Measurements from ENCODE around the gene WFDC6. TPM values are rescaled to one million over a fixed set of nuclear protein-coding genes. Genes with fewer than 3 reads are reported as not detected.

WFDC6 gene
- polyA plus RNA-seq, 1 donor (not counting 4 experiments of a cell fraction or from before 2014, with no cell fraction given): not detected

DNA sequence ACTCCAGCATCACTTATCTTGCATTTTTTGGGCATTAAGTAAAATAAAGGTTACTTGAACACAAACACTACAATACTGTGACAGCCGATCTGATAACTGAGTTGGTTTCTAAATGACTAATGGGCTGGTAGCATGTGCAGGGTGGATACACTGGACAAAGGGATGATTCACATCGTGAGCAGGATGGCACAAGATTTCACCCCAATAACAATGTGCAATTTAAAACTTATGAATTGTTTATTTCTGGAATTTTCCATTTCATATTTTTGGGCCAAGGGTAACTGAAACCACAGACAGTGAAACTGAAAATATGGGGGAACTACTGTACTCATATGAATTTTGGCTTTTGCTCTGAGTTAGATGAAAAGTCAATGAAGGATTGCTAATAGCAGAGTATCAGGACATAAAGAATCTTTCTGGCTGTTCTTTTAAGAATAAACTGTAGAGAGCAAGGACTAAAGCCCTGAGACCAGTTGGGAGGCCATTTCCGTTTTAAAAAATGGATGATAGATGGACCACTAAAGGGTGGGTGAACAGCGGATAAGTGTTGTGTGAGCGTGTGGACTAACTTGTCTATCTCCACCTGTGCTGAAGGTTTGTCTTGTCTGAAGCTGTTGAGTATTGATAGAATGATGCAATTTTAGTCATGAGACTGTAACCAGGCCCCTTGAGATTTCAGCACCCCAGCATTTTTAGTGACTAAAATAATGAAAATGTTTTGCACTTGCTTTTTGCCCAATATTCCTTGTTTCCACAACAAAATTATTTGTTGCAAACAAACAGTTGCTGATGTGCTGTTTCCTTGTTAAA, 32.1 kb downstream of the WFDC6 start:
- dilution Hi-C loops (cut with MboI; ENCODE audit: extremely low pct_ligation_motif_present, low sequenced_read_pairs): no loop called here
- no peak for TF ChIP-seq EZH2 (IDR thresholded peaks at IDR 0.05; ENCODE audit: low read length)
- TF ChIP-seq, protein P1, sequence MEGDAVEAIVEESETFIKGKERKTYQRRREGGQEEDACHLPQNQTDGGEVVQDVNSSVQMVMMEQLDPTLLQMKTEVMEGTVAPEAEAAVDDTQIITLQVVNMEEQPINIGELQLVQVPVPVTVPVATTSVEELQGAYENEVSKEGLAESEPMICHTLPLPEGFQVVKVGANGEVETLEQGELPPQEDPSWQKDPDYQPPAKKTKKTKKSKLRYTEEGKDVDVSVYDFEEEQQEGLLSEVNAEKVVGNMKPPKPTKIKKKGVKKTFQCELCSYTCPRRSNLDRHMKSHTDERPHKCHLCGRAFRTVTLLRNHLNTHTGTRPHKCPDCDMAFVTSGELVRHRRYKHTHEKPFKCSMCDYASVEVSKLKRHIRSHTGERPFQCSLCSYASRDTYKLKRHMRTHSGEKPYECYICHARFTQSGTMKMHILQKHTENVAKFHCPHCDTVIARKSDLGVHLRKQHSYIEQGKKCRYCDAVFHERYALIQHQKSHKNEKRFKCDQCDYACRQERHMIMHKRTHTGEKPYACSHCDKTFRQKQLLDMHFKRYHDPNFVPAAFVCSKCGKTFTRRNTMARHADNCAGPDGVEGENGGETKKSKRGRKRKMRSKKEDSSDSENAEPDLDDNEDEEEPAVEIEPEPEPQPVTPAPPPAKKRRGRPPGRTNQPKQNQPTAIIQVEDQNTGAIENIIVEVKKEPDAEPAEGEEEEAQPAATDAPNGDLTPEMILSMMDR (optimal IDR thresholded peaks at IDR 0.05 in 1 of 3, IDR thresholded peaks at IDR 0.05 in 1 of 3, conservative IDR thresholded peaks at IDR 0.05 in 1 of 3; ENCODE audit: extremely low read depth in 1 of 3, insufficient read depth in 2 of 3, low read length in 3 of 3): no peak
- no peak overlapping the region for H2AFZ ChIP-seq (ENCODE audit: control insufficient read depth, low read length)
- no peaks in the 10 kb centered on the region for H3K9me1 ChIP-seq (ENCODE audit: control insufficient read depth, extremely low read depth, insufficient read depth, low read length)
- no peaks in the 10 kb centered on the region for H3K79me2 ChIP-seq (ENCODE audit: control insufficient read depth, insufficient read depth, low read length)
- no peak for DNase-seq (ENCODE audit: low read depth, low spot score)
- no peak overlapping the region for H3K4me3 ChIP-seq (ENCODE audit: control insufficient read depth in 2 of 3, extremely low read depth in 1 of 3, insufficient read depth in 2 of 3, low read depth in 1 of 3, low read length in 3 of 3)
- H3K4me1 ChIP-seq (ENCODE audit: control insufficient read depth, extremely low read depth, insufficient read depth, low read length): peaks cover 21% of the 10 kb centered on the region
- H3K27ac ChIP-seq (ENCODE audit: control insufficient read depth, insufficient read depth, low read length): peak overlapping the region; percentile 79
- no peaks in the 10 kb centered on the region for H4K20me1 ChIP-seq (ENCODE audit: control insufficient read depth, extremely low read depth, insufficient read depth, low read length)
- H3K27me3 ChIP-seq (ENCODE audit: control insufficient read depth, extremely low read depth, insufficient read depth, low read length): no peaks in the 10 kb centered on the region
- H3K9me3 ChIP-seq (ENCODE audit: control insufficient read depth, low read depth, low read length): no peaks in the 10 kb centered on the region
- H3K9ac ChIP-seq (ENCODE audit: control insufficient read depth, extremely low read depth, insufficient read depth, low read length): peak overlapping the region; percentile 48
- FAIRE-seq: peak; percentile 76
- no peaks in the 10 kb centered on the region for H3K36me3 ChIP-seq (ENCODE audit: control insufficient read depth in 2 of 2, extremely low read depth in 1 of 2, insufficient read depth in 2 of 2, low read length in 2 of 2)
- peak overlapping the region; percentile 59 for H3K4me2 ChIP-seq (ENCODE audit: control insufficient read depth, extremely low read depth, insufficient read depth, low read depth, low read length)

DNA sequence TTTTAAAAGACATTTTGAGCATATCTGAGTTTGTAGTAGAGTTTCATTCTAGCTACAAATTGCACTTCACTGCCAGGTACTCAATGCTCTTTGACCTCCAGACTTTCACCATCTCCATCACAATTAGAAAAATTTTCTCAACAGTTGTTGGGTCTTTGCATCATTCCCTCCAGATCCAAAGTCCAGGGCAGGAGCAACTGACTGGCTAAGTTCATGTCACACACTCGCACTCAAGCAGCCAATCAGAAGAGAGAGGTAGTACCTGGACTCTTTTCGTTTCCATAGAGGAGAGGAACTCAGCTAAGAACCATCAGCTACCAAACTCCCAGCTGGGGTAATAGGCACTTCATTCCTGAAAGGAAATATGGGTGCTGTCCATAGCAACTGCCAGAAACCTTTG, 32.9 kb downstream of the WFDC6 start:
- Histone ChIP-seq H2AFZ (ENCODE audit: control insufficient read depth, low read length) (no peak overlapping the region), H3K4me3 (ENCODE audit: control insufficient read depth in 2 of 3, extremely low read depth in 1 of 3, insufficient read depth in 2 of 3, low read depth in 1 of 3, low read length in 3 of 3) (no peak overlapping the region), H3K27ac (ENCODE audit: control insufficient read depth, insufficient read depth, low read length) (peak overlapping the region; percentile 75), H3K4me2 (ENCODE audit: control insufficient read depth, extremely low read depth, insufficient read depth, low read depth, low read length) (peak overlapping the region; percentile 16), H3K9ac (ENCODE audit: control insufficient read depth, extremely low read depth, insufficient read depth, low read length) (no peak overlapping the region), H3K4me1 (ENCODE audit: control insufficient read depth, extremely low read depth, insufficient read depth, low read length) (peaks cover 21% of the 10 kb centered on the region), H3K27me3 (ENCODE audit: control insufficient read depth, extremely low read depth, insufficient read depth, low read length) (peaks cover 5% of the 10 kb centered on the region), H3K79me2 (ENCODE audit: control insufficient read depth, insufficient read depth, low read length) (no peaks in the 10 kb centered on the region), H3K36me3 (ENCODE audit: control insufficient read depth in 2 of 2, extremely low read depth in 1 of 2, insufficient read depth in 2 of 2, low read length in 2 of 2) (no peaks in the 10 kb centered on the region), H3K9me3 (ENCODE audit: control insufficient read depth, low read depth, low read length) (no peaks in the 10 kb centered on the region), H4K20me1 (ENCODE audit: control insufficient read depth, extremely low read depth, insufficient read depth, low read length) (no peaks in the 10 kb centered on the region), H3K9me1 (ENCODE audit: control insufficient read depth, extremely low read depth, insufficient read depth, low read length) (no peaks in the 10 kb centered on the region)
- TF ChIP-seq, protein P1 (optimal IDR thresholded peaks at IDR 0.05 in 1 of 3, IDR thresholded peaks at IDR 0.05 in 1 of 3, conservative IDR thresholded peaks at IDR 0.05 in 1 of 3; ENCODE audit: extremely low read depth in 1 of 3, insufficient read depth in 2 of 3, low read length in 3 of 3): no peak
- TF ChIP-seq EZH2 (IDR thresholded peaks at IDR 0.05; ENCODE audit: low read length): no peak
- no peak for DNase-seq (ENCODE audit: low read depth, low spot score)
- dilution Hi-C loops (cut with MboI; ENCODE audit: extremely low pct_ligation_motif_present, low sequenced_read_pairs): no loop called here
- FAIRE-seq: peak; percentile 55

Measured in keratinocyte (primary cell).